OCI-LY7 (cell line): ENCODE data around the gene MAP2K1. TPM values are rescaled to one million over a fixed set of nuclear protein-coding genes. Genes with fewer than 3 reads are reported as not detected.

Experiments used
- BruUV-seq: library from RNA; stranded (reverse); fragments of 400-500 nt; replicated peaks from 2 replicates; lab custom pipeline; 2021; lab: Mats Ljungman, UMichigan
- CTCF ChIA-PET: fragments of 300-600 bp; sonication (Branson Sonifier 250); formaldehyde crosslinking; loops from one replicate; lab custom pipeline; 2022; ENCODE audit warnings: antibody characterized with exemption; ENCODE audit not compliant: unreplicated experiment; lab: Charles Lee
- POLR2A ChIA-PET: fragments of 300-600 bp; sonication (Branson Sonifier 250); formaldehyde crosslinking; loops from one replicate; lab custom pipeline; 2022; ENCODE audit warnings: antibody characterized with exemption; lab: Charles Lee
- DNase-seq: peaks from one replicate; pipeline ENCODE4 v3.0.0-alpha.2; 2015; ENCODE audit warnings: low spot score
- H2AFZ ChIP-seq: fragments of 200-600 bp; sonication (generic), shearing (Covaris generic); 2 replicates; pipeline ENCODE4 v1.6.1; 2014; ENCODE audit warnings: mild to moderate bottlenecking, antibody characterized with exemption, low read length, moderate library complexity
- H3K27ac ChIP-seq: fragments of 200-600 bp; sonication (generic); 2 replicates; pipeline ENCODE4 v1.5.1; 2014; ENCODE audit warnings: mixed run types, low read depth, mild to moderate bottlenecking, moderate library complexity, low read length, inconsistent platforms; ENCODE audit not compliant: poor library complexity, severe bottlenecking
- H3K36me3 ChIP-seq: fragments of 200-600 bp; sonication (generic); 2 replicates; pipeline ENCODE4 v1.6.1; 2014; ENCODE audit warnings: mild to moderate bottlenecking, antibody characterized with exemption, low read length, moderate library complexity, mixed read lengths; ENCODE audit not compliant: insufficient read depth
- H3K4me1 ChIP-seq: fragments of 200-600 bp; sonication (generic); 2 replicates; pipeline ENCODE4 v1.5.1; 2014; ENCODE audit warnings: mild to moderate bottlenecking, low read length; ENCODE audit not compliant: insufficient read depth, poor library complexity, severe bottlenecking
- H3K4me2 ChIP-seq: fragments of 200-600 bp; sonication (generic); 2 replicates; pipeline ENCODE4 v1.6.1; 2014; ENCODE audit warnings: mild to moderate bottlenecking, low read length
- H3K4me3 ChIP-seq: fragments of 200-600 bp; sonication (generic); 2 replicates; pipeline ENCODE4 v1.5.1; 2014; ENCODE audit warnings: mild to moderate bottlenecking, low read depth, low read length; ENCODE audit not compliant: poor library complexity, severe bottlenecking
- H3K79me2 ChIP-seq: fragments of 200-600 bp; sonication (generic); 2 replicates; pipeline ENCODE4 v1.6.1; 2016; ENCODE audit warnings: low read depth, mild to moderate bottlenecking, low read length, moderate library complexity, mixed read lengths; ENCODE audit not compliant: insufficient read depth
- H3K9me2 ChIP-seq: fragments of 200-600 bp; sonication (generic); 2 replicates; pipeline ENCODE4 v1.6.1; 2016; ENCODE audit warnings: mild to moderate bottlenecking, low read length, mixed read lengths; ENCODE audit not compliant: insufficient read depth
- H3K9me3 ChIP-seq: fragments of 200-600 bp; sonication (generic); 2 replicates; pipeline ENCODE4 v1.6.1; 2014; ENCODE audit warnings: mild to moderate bottlenecking, mixed run types, low read length, mixed read lengths
- H4K20me1 ChIP-seq: fragments of 200-600 bp; sonication (generic); 2 replicates; pipeline ENCODE4 v1.6.1; 2014; ENCODE audit warnings: mild to moderate bottlenecking, antibody characterized with exemption, low read length, moderate library complexity, mixed read lengths; ENCODE audit not compliant: insufficient read depth
- CTCF ChIP-seq: fragments of 200-600 bp; sonication (generic); conservative IDR thresholded peaks from 2 replicates; pipeline ENCODE4 v1.5.1; 2014; ENCODE audit warnings: mild to moderate bottlenecking, antibody characterized with exemption, low read length, moderate library complexity, mixed read lengths
- EZH2phosphoT487 ChIP-seq: fragments of 200-600 bp; sonication (generic); IDR thresholded peaks from 2 replicates; pipeline ENCODE4 v1.6.1; 2018; ENCODE audit warnings: low read depth, borderline replicate concordance, mild to moderate bottlenecking, mixed run types, antibody characterized with exemption, low read length, moderate library complexity, mixed read lengths
- intact Hi-C: fragments of 100-400 bp; cut with micrococcal nuclease; formaldehyde crosslinking; loops from one replicate; pipeline ENCODE4 v1.10.0; 2022; ENCODE audit not compliant: unreplicated experiment
- total RNA-seq, 2 experiments: library from RNA; depleted of rRNA in 1 of 2; stranded (reverse); fragments of >200 nt in 1 of 2; shearing (Covaris generic) in 1 of 2; gene quantifications; 2 replicates each; pipeline ENCODE4 v1.2.3, GENCODE V29; 2014 to 2022

MAP2K1 gene
- total RNA-seq, 2 experiments from 2014 or later: 37.2 to 95.8 TPM

- intact Hi-C loops: no loop called here
- CTCF ChIA-PET: no interaction called here
- BruUV-seq: no TSS peak
- no peak overlapping the region for H2AFZ ChIP-seq
- no peak for DNase-seq
- H4K20me1 ChIP-seq: no peaks in the 10 kb centered on the region
- POLR2A ChIA-PET: no interaction called here
- H3K4me1 ChIP-seq: peaks cover 13% of the 10 kb centered on the region
- no peak overlapping the region for H3K4me3 ChIP-seq
- H3K27ac ChIP-seq: no peak overlapping the region
- peaks cover under 1% of the 10 kb centered on the region; the same call in 1 of the 2 replicates for H3K79me2 ChIP-seq
- H3K4me2 ChIP-seq: no peak overlapping the region
- no peaks in the 10 kb centered on the region for H3K9me3 ChIP-seq
- no peak for TF ChIP-seq EZH2phosphoT487
- TF ChIP-seq CTCF: no peak
- peaks cover 88% of the 10 kb centered on the region for H3K36me3 ChIP-seq
- H3K9me2 ChIP-seq: no peaks in the 10 kb centered on the region
Observed at GRCh38 chr15:66514586-66514985, 127.9 kb downstream of the MAP2K1 start.

- Histone ChIP-seq H3K9me3 (no peaks in the 10 kb centered on the region), H3K27ac (peak overlapping the region; percentile 41), H3K4me2 (no peak overlapping the region), H3K4me1 (peaks cover 13% of the 10 kb centered on the region), H3K79me2 (no peaks in the 10 kb centered on the region), H3K4me3 (no peak overlapping the region), H4K20me1 (no peaks in the 10 kb centered on the region), H2AFZ (no peak overlapping the region), H3K9me2 (no peaks in the 10 kb centered on the region), H3K36me3 (peaks cover 94% of the 10 kb centered on the region)
- TF ChIP-seq EZH2phosphoT487: no peak
- no peak for TF ChIP-seq CTCF
- DNase-seq: peak; percentile 61
- ChIA-PET CTCF (no interaction called here), POLR2A (interaction anchor here (1.6 kb wide), 1 partner anchor 11 kb away, joined by 5 read pairs; the partner anchor contains the start of genes RPL4 and ZWILCH)
- BruUV-seq: no TSS peak
- intact Hi-C loops: no loop called here
Observed at GRCh38 chr15:66515901-66516322, 129.2 kb downstream of the MAP2K1 start.

GRCh38 chr15:66523926-66524325 lies 137.2 kb downstream of the MAP2K1 start:
- Histone ChIP-seq H3K9me2 (no peaks in the 10 kb centered on the region), H2AFZ (no peak overlapping the region), H4K20me1 (no peaks in the 10 kb centered on the region), H3K4me1 (no peaks in the 10 kb centered on the region), H3K36me3 (peaks cover 97% of the 10 kb centered on the region), H3K4me3 (no peak overlapping the region), H3K9me3 (no peaks in the 10 kb centered on the region), H3K27ac (no peak overlapping the region), H3K4me2 (no peak overlapping the region), H3K79me2 (no peaks in the 10 kb centered on the region)
- BruUV-seq: no TSS peak
- intact Hi-C loops: no loop called here
- DNase-seq: no peak
- no peak for TF ChIP-seq EZH2phosphoT487
- TF ChIP-seq CTCF: no peak
- ChIA-PET CTCF (no interaction called here), POLR2A (interaction anchor here (0.9 kb wide), 1 partner anchor 17 kb away, joined by 3 read pairs; no protein-coding TSS in a partner anchor)
